Skin of body (tissue), 2 donors: ENCODE results near the gene NT5DC1. TPM values are rescaled to one million over a fixed set of nuclear protein-coding genes. Genes with fewer than 3 reads are reported as not detected.
"Not testable (repeated sequence)": the region's sequence is repeated elsewhere in the genome, so short reads cannot be mapped to it uniquely, and the experiment has no call there.

Source experiments
- DNase-seq: peaks from one replicate; lab custom pipeline; 2025; lab: John Stamatoyannopoulos, UW
- total RNA-seq: library from RNA; depleted of rRNA; stranded (reverse); fragments of >200 nt; gene quantifications from one replicate; pipeline ENCODE4 v1.2.3, GENCODE V29; 2014

Gene NT5DC1
- total RNA-seq, 1 donor from 2014 or later, result 9.0 TPM

- no peak for DNase-seq
Observed at GRCh38 chr6:116277124-116277523, 176.5 kb downstream of the NT5DC1 start.

GRCh38 chr6:116278481-116278829, 177.8 kb downstream of the NT5DC1 start:
- no peak for DNase-seq

DNA sequence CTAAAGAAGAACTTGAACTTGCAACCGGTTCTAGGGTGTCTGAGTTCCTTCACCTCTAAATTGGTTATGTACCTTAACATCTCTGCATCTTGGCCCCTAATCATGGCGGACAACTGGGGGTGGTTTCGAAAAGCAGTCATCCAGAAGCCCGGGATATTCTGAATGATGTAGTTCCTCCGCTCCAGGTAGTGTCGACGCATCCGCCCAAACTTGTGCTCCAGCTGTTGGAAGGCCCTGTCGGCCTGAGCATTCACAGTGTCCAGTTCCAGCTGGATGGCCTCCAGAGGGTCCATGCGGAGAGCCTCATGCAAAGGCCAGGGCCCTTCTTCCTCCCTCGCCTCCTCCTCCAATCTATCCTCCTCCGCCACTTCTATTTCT, 178.2 kb downstream of the NT5DC1 start:
- DNase-seq, result peak; percentile 59

- peak; percentile 97 for DNase-seq
Observed at GRCh38 chr6:116279232-116280160, 178.8 kb downstream of the NT5DC1 start, which contains the start of gene TSPYL1. Gene TSPYL1 (minus strand): TSS chr6:116279930. CDS start chr6:116279830, 100 bp downstream.

DNA sequence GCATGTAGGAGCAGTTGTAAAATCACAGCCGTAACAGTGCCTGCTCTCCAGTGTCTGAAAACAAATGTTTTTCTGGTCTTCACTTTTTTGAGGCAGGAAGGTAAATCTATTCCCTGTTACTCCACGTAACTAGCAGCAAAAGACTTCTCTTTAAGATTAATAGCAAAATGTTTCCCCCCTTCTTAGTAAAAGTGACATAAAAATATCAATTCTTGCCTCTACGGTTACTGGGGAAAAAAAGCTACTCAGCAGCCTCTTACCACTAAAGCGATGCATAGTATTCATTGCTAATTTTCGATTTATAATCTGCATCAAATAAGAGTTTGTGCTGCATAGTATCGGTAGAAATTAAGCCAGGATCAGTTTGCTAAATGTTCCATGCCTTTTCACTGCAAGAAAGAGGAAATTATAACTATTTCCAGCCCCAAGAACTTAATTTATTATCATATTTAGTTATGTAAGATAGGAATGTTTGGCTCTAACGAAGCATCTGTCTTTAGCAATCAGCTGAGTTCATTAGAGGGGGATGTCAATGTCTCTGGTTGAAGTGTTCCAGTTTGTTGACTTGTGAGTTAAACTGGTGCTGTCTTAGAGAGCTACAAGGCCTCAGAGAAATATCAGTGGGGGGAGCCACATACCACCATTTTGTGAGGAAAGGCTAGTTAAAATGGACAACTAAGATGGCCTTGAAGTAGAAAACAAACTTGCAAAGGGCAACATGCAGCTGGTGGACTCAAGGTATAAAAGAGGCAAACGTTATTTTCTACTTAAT, 179.7 kb downstream of the NT5DC1 start:
- DNase-seq, result no peak

DNA sequence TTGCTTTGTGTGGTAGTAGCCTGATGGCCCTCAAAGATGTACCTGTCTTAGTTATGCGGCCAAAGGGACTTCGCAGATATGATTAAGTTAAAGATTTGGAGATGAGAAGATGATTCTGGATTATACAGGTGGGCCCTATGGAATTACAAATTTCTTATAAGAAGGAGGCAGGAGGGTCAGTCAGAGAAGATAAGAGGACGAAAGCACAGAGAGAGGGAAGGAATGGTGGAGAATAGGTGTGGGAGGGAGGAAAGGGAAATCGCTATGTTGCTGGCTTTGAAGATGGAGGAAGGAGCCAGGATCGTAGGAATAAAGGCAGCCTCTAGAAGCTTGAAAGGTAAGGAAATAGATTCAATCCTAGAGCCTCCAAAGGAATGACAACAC, 180.3 kb downstream of the NT5DC1 start:
- no peak for DNase-seq

DNA sequence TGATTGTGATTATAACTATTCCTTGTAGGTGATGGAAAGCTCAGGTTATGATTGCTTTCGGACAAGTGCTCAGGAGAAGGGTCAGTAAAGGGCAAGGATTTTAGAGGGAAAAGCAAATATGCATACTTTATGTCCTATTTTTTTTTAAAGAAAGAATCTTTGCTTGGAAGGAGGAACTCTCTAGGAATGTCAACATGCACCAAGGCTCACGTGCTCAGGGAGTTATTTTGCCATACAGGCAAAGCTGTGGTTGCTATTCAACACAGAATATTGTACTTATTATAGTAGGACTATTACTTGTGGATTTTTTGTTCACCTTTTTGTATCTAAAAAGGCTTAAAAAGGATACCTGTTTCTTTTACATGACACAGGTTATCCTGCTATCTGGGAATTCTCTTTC, 182.0 kb downstream of the NT5DC1 start:
- DNase-seq, result no peak

- DNase-seq, result no peak
Observed at GRCh38 chr6:116283191-116283590, 182.5 kb downstream of the NT5DC1 start.

DNA sequence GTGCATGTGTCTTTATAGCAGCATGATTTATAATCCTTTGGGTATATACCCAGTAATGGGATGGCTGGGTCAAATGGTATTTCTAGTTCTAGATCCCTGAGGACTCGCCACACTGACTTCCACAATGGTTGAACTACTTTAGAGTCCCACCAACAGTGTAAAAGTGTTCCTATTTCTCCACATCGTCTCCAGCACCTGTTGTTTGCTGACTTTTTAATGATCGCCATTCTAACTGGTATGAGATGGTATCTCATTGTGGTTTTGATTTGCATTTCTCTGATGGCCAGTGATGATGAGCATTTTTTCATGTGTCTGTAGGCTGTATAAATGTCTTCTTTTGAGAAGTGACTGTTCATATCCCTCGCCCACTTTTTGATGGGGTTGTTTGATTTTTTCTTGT, 184.3 kb downstream of the NT5DC1 start:
- DNase-seq, result not testable (repeated sequence)

GRCh38 chr6:116286773-116287358, 186.2 kb downstream of the NT5DC1 start:
- DNase-seq, result no peak

DNA sequence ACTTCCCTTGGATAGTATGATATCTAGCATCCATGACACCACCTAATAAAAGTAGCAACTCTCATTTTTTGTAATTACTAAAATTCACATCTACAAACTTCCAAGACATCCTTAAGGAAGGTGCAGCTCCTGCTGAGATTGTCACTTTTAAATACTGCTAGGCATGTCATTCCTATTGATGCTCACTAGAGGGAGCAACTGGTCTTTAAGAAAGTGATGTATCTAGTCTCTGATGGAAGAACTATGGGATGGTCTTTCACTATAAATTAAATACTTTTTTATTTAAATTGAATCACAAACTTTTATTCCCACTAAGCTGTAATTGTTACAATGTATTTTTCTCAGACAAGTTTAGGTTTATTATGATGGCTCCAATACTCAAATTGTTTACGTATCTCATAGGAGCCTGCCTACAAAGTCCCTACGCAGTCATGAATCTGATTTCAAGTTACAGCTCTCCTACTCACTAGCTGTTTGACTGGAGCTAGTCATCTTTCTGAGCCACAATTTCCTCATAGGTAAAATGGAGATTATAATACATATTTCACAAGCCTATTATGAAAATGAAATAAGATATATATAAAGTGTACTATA, 187.1 kb downstream of the NT5DC1 start:
- peak; percentile 19 for DNase-seq

DNA sequence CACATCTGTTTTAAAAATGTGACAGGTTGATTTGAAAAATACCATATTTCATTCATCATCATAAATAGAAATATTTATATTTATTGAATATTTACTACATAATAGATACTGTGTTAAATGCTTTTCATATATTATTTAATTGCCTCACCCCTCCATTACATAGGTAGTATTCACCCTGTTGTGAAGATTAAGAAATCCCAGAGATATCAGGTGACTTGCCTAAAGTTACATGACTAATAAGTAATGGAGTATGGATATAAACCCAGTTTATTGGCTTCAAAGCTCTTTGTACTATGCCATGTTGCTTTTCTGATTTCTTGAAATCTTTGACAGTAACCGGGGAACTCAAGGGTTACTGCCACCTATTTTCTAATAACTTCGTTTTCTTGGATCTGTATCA, 189.2 kb downstream of the NT5DC1 start:
- DNase-seq, result no peak

GRCh38 chr6:116290799-116291198, 190.1 kb downstream of the NT5DC1 start:
- DNase-seq, result no peak

GRCh38 chr6:116291701-116292396, 191.2 kb downstream of the NT5DC1 start:
- no peak for DNase-seq

GRCh38 chr6:116292553-116292952, 191.9 kb downstream of the NT5DC1 start:
- no peak for DNase-seq

DNA sequence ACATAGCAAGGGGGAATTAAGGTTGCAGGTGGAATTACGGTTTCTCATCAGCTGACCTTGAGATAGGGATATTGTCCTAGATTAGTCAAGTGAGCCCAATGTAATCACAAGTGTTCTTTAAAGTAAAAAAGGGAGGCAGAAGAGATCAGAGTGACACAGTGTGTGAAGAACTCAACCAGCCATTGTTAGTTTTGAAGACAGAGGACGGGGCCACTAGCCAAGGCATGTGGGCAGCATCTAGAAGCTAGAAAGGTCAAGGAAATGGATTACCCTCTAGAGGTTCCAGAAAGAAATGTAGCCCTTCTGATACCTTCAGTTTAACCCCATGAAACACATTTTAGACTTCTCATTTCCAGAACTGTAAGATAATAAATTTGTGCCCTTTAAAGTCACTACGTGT, 197.6 kb downstream of the NT5DC1 start:
- no peak for DNase-seq

- DNase-seq, result no peak
Observed at GRCh38 chr6:116298973-116299372, 198.3 kb downstream of the NT5DC1 start.
